Stimulated activated CD4-positive, alpha-beta T cell treated with anti-CD3 and anti-CD28 coated beads, Interleukin-1b, Interleukin-23, amount 100 ng/mL, for 48 hours (primary cell): ENCODE data around the gene ARHGAP32.
"Not testable (repeated sequence)": the region's sequence is repeated elsewhere in the genome, so short reads cannot be mapped to it uniquely, and the experiment has no call there.

ENCODE experiments used
- DNase-seq: peaks from one replicate; pipeline ENCODE4 v3.0.0-alpha.2; 2020

Gene ARHGAP32

DNA sequence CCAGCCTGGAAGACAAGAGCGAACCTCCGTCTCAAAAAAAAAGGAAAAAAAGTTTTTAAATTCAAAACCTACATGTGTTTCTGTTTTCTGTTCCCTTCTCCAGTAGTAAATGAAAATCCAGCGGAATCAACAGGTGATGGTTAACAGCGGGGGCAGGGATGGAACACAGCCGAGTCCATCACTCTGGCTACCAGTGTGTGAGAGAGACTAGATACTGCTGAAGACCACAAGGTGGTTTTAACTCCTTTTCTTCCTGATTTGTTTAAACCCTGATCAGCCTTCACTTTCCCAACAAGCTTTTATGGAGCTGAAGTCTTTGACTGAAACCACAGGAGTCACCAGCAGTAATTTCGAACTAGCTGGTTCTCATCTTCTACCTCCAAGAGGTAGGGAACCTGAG, 3.6 kb upstream of the ARHGAP32 start:
- no peak for DNase-seq

GRCh38 chr11:129191649-129192048, 476 bp downstream of the ARHGAP32 start:
- DNase-seq, result no peak

- no peak for DNase-seq
These were observed 2.0 kb downstream of the ARHGAP32 start for GRCh38 chr11:129190087-129190486.

DNA sequence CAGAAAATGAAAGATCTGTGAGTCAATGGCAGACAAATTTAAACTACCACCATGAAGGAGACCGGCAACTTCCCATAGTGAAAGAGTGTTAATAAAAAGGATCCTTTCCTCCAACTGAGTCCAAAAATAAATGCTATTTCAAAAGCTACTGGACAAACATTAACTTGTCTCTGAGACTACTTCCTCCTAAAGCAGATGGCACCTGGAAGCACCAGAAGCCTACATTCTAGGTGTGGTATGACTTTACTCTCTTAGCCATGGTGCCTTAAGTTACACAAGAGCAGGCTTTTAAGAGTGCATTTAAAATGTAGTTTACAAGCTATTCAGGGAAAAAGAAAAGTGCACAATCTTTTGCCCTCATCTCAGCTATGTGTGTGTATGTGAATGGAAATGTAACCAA, 2.5 kb downstream of the ARHGAP32 start:
- DNase-seq, result no peak

- not testable (repeated sequence) for DNase-seq
These were observed 7.0 kb downstream of the ARHGAP32 start for GRCh38 chr11:129185082-129185481.

GRCh38 chr11:129184581-129184980, 7.5 kb downstream of the ARHGAP32 start:
- DNase-seq, result no peak

GRCh38 chr11:129167315-129167714, 24.8 kb downstream of the ARHGAP32 start:
- DNase-seq, result no peak

DNA sequence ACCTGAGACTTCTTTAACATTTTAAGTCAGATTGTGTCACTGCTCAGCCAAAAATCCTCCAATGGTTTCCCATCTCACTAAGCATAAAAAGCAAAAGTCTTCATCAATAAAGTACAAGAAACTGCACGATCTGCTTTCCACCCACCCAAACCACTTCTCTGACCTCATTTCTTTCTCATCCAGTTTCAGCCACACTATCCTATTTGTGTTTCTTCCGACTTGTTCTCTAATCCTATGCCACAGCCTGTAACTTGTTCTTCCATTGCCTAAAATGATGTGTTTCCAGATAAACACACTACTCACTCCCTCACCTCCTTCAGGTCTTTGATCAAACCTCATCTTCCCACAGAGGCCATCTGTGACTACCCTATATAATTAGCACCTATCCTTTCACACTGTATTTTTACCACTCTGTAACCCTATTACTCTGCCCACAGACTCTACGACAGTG, 28.4 kb downstream of the ARHGAP32 start:
- no peak for DNase-seq

DNA sequence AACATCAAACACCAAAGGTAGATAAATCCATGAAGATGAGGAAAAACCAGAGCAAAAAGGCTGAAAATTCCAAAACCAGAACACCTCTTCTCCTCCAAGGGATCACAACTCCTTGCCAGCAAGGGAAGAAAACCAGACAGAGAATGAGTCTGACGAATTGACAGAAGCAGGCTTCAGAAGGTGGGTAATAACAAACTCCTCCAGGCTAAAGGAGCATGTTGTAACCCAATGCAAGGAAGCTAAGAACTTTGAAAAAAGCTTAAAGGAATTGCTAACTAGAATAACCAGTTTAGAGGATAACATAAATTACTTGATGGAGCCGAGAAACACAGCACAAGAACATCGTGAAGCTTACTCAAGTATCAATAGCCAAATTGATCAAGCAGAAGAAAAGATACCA, 35.0 kb downstream of the ARHGAP32 start:
- not testable (repeated sequence) for DNase-seq

DNA sequence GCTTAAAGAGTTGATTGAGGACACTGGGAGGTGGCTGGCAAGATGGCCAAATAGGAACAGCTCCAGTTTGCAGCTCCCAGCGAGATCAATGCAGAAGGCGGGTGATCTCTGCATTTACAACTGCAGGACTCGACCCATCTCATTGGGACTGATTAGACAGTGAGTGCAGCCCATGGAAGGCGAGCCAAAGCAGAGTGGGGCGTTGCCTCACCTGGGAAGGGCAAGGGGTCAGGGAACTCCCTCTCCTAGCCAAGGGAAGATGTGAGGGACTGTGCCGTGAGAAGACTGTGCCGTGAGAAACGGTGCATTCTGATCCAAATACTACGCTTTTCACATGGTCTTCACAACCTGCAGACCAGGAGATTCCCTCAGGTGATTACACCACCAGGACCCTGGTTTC, 36.4 kb downstream of the ARHGAP32 start:
- no peak for DNase-seq

GRCh38 chr11:129148487-129148886, 43.6 kb downstream of the ARHGAP32 start:
- no peak for DNase-seq

GRCh38 chr11:129146191-129146590, 45.9 kb downstream of the ARHGAP32 start:
- DNase-seq, result no peak

- DNase-seq, result no peak
These were observed 46.8 kb downstream of the ARHGAP32 start for GRCh38 chr11:129145276-129145675.

DNA sequence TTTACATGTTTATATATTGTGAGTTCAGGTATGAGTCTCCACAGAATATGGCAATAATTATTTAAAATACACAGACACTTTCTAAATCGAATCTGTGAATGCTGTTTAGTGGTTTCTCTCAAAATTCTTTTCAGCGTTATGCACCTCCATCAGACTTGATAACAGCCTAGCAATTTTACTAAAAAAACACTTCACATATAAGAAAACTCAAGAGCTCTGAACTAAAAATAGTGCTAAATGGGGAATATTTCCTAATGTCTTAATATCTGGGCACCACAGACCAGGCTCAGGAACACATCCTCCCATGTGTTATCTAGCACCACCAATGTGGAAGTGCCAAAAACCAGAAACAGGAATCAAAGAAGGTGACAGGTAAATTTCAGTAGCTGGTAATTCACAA, 47.9 kb downstream of the ARHGAP32 start:
- DNase-seq, result no peak

- no peak for DNase-seq
These were observed 48.8 kb downstream of the ARHGAP32 start for GRCh38 chr11:129143335-129143734.

GRCh38 chr11:129141748-129142523, 50.2 kb downstream of the ARHGAP32 start:
- no peak for DNase-seq

- DNase-seq, result no peak
These were observed 60.8 kb downstream of the ARHGAP32 start for GRCh38 chr11:129131316-129131715.

GRCh38 chr11:129128881-129129620, 63.1 kb downstream of the ARHGAP32 start:
- DNase-seq, result not testable (repeated sequence)

DNA sequence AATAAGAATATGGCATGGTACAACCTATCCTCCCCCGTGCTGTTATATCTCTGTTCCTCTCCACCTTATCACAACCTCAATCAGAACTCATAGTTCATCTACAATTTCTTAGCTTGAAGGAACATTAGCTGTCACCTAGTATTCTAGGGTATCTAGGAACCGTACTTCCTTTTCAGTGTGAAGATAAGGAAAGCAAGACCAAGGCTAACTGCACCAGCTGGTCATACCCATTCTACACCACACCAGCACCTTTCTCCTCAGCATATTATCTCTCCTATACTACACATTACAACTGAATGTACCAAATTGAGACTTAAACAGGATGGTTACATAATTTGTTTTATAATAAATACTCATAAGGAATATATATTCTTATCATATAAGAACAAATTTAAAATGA, 73.1 kb downstream of the ARHGAP32 start:
- DNase-seq, result no peak

- DNase-seq, result peak; percentile 13
These were observed 74.4 kb downstream of the ARHGAP32 start for GRCh38 chr11:129117595-129118350.

GRCh38 chr11:129115652-129116586, 76.2 kb downstream of the ARHGAP32 start:
- DNase-seq, result no peak

DNA sequence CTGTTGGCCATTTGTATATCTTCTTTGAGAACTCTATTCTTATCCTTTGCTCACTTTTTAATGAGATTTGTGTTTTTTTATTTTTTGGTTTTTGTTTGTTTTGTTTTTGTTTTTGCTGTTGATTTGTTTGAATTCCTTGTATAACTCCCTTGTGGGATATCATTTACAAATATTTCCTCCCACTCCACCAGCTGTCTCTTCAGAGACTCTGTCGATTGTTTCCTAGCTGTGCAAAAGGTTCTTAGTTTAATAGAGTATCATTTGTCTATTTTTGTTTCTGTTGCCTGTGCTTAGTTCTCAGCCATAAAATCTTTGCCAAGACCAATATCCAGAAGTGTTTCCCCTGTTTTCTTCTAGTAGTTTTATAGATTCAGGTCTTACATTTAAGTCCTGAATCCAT, 82.4 kb downstream of the ARHGAP32 start:
- DNase-seq, result no peak
